Dermis lymphatic vessel endothelial cell (primary cell): Measurements from ENCODE around the gene INO80B. TPM values are rescaled to one million over a fixed set of nuclear protein-coding genes. Genes with fewer than 3 reads are reported as not detected.

Experiments used
- total RNA-seq: library from RNA; depleted of rRNA; stranded (reverse); fragments of >200 nt; gene quantifications from 2 replicates; pipeline ENCODE4 v1.2.1, GENCODE V29; 2014

INO80B gene
- 8.0 and 9.0 TPM in 2 replicates for total RNA-seq

GRCh38 chr2:74454654-74455511 lies at the start of gene INO80B:
TSS of gene INO80B (plus strand) at chr2:74455087. CDS start at chr2:74455117, 30 bp downstream.

GRCh38 chr2:74421221-74421870 lies 33.5 kb upstream of the INO80B start, which contains the start of the genes C2orf81 and WDR54:
TSS of gene C2orf81 (minus strand) at chr2:74421619. CDS start at chr2:74421560, 59 bp downstream.
TSS of gene WDR54 (plus strand) at chr2:74421730. CDS start at chr2:74422154, 424 bp downstream.

GRCh38 chr2:74441690-74442482 lies 13.0 kb upstream of the INO80B start, which contains the start of gene RTKN:
TSS of gene RTKN (minus strand) at chr2:74441937. CDS start at chr2:74441816, 121 bp downstream.

GRCh38 chr2:74458132-74458937 lies 3.4 kb downstream of the INO80B start, which contains the start of gene WBP1:
TSS of gene WBP1 (plus strand) at chr2:74458438. CDS start at chr2:74458603, 165 bp downstream.

GRCh38 chr2:74472086-74472944 lies 17.4 kb downstream of the INO80B start, which contains the start of gene MRPL53:
TSS of gene MRPL53 (minus strand) at chr2:74472680. CDS start at chr2:74472660, 20 bp downstream.

GRCh38 chr2:74482801-74483674 lies 28.2 kb downstream of the INO80B start, which contains the start of the genes CCDC142 and TTC31:
TSS of gene CCDC142 (minus strand) at chr2:74482998. CDS start at chr2:74482837, 161 bp downstream.
TSS of gene TTC31 (plus strand) at chr2:74483081. CDS start at chr2:74483096, 15 bp downstream.

GRCh38 chr2:74499267-74499939 lies 44.5 kb downstream of the INO80B start, which contains the start of gene LBX2:
TSS of gene LBX2 (minus strand) at chr2:74499603. CDS start at chr2:74499537, 66 bp downstream.

GRCh38 chr2:74507145-74507925 lies 52.4 kb downstream of the INO80B start, which contains the start of gene PCGF1:
TSS of gene PCGF1 (minus strand) at chr2:74507695. CDS start at chr2:74507668, 27 bp downstream.

Other genes with a start within 250 kb of the INO80B start
- 0.09 and 0.11 TPM in 2 replicates for gene SLC4A5, start 111.7 kb upstream of the INO80B start, total RNA-seq
- 126 and 136 TPM in 2 replicates for gene DCTN1, start 74.8 kb upstream of the INO80B start, total RNA-seq
- gene C2orf81, start 33.5 kb upstream of the INO80B start, total RNA-seq: under 0.01 TPM in 1 of 2 replicates, not detected in the other
- 30.2 and 34.0 TPM in 2 replicates for gene WDR54, start 33.4 kb upstream of the INO80B start, total RNA-seq
- gene RTKN, start 13.2 kb upstream of the INO80B start, total RNA-seq: 17.7 and 20.2 TPM in 2 replicates
- gene WBP1, start 3.4 kb downstream of the INO80B start, total RNA-seq: 35.6 and 37.3 TPM in 2 replicates
- 43.9 and 49.6 TPM in 2 replicates for gene MOGS, start 10.3 kb downstream of the INO80B start, total RNA-seq
- gene MRPL53, start 17.6 kb downstream of the INO80B start, total RNA-seq: 26.2 and 32.2 TPM in 2 replicates
- gene CCDC142, start 27.9 kb downstream of the INO80B start, total RNA-seq: 12.8 and 14.4 TPM in 2 replicates
- gene TTC31, start 28.0 kb downstream of the INO80B start, total RNA-seq: 8.3 and 9.9 TPM in 2 replicates
- 0.09 and 0.11 TPM in 2 replicates for gene LBX2, start 44.5 kb downstream of the INO80B start, total RNA-seq
- gene PCGF1, start 52.6 kb downstream of the INO80B start, total RNA-seq: 7.4 and 10.1 TPM in 2 replicates
- gene TLX2, start 59.4 kb downstream of the INO80B start, total RNA-seq: not detected in 2 replicates
- gene DQX1, start 71.1 kb downstream of the INO80B start, total RNA-seq: 0.09 and 0.11 TPM in 2 replicates
- 91.4 and 109 TPM in 2 replicates for gene AUP1, start 74.6 kb downstream of the INO80B start, total RNA-seq
- 37.5 and 48.9 TPM in 2 replicates for gene HTRA2, start 74.8 kb downstream of the INO80B start, total RNA-seq
- gene LOXL3, start 98.9 kb downstream of the INO80B start, total RNA-seq: 0.87 and 1.2 TPM in 2 replicates
- 17.6 and 27.3 TPM in 2 replicates for gene DOK1, start 99.6 kb downstream of the INO80B start, total RNA-seq
- gene M1AP, start 193.2 kb downstream of the INO80B start, total RNA-seq: not detected in 2 replicates
- gene SEMA4F, start 199.2 kb downstream of the INO80B start, total RNA-seq: 1.3 and 3.1 TPM in 2 replicates